Liver (tissue), 9 donors: ENCODE results near the gene MVB12B. TPM values are rescaled to one million over a fixed set of nuclear protein-coding genes. Genes with fewer than 3 reads are reported as not detected.

ENCODE experiments used
- DNase-seq: peaks from one replicate; pipeline ENCODE4 v3.0.0-alpha.2; 2017; ENCODE audit warnings: low spot score
- H3K27ac ChIP-seq, 2 donors: one replicate each; pipeline ENCODE4 v1.7.0; 2013; ENCODE audit warnings: inconsistent platforms in 2 of 2, low read length in 2 of 2, control low read depth in 1 of 2, low read depth in 1 of 2, mild to moderate bottlenecking in 1 of 2
- H3K27me3 ChIP-seq, 4 donors: one replicate each; pipeline versions ENCODE4 v1.6.1 to v1.7.0; 2013; ENCODE audit warnings: low read length in 3 of 4, inconsistent platforms in 1 of 4, mild to moderate bottlenecking in 1 of 4, moderate library complexity in 1 of 4; ENCODE audit not compliant: control insufficient read depth in 4 of 4, insufficient read depth in 4 of 4
- H3K36me3 ChIP-seq, 4 donors: one replicate each; pipeline versions ENCODE4 v1.6.1 to v1.7.0; 2013; ENCODE audit warnings: low read length in 3 of 4, mild to moderate bottlenecking in 3 of 4, low read depth in 1 of 4, moderate library complexity in 1 of 4; ENCODE audit not compliant: control insufficient read depth in 4 of 4, insufficient read depth in 3 of 4
- H3K4me1 ChIP-seq, 4 donors: one replicate each; pipeline versions ENCODE4 v1.6.1 to v1.7.0; 2013; ENCODE audit warnings: low read length in 3 of 4, mild to moderate bottlenecking in 3 of 4, moderate library complexity in 1 of 4; ENCODE audit not compliant: control insufficient read depth in 4 of 4, insufficient read depth in 4 of 4
- H3K4me3 ChIP-seq, 3 donors: one replicate each; pipeline versions ENCODE4 v1.6.1 to v1.7.0; 2013; ENCODE audit warnings: low read length in 3 of 3, control low read depth in 1 of 3, low read depth in 1 of 3, mild to moderate bottlenecking in 1 of 3
- H3K9ac ChIP-seq, 2 donors: one replicate each; pipeline ENCODE4 v1.7.0; 2013; ENCODE audit warnings: low read length in 2 of 2, mild to moderate bottlenecking in 2 of 2, moderate library complexity in 2 of 2, control low read depth in 1 of 2, low read depth in 1 of 2
- H3K9me3 ChIP-seq, 4 donors: one replicate each; pipeline versions ENCODE4 v1.6.1 to v1.7.0; 2013; ENCODE audit warnings: low read length in 3 of 4; ENCODE audit not compliant: control insufficient read depth in 4 of 4
- ATF3 ChIP-seq: IDR thresholded peaks from 2 replicates; pipeline ENCODE4 v1.6.1; 2016; ENCODE audit warnings: antibody characterized with exemption
- EGR1 ChIP-seq, 2 donors: IDR thresholded peaks; 2 replicates each; pipeline ENCODE4 v1.6.1; 2016 to 2018; ENCODE audit warnings: antibody characterized with exemption in 2 of 2, low read depth in 2 of 2
- FOXA1 ChIP-seq: IDR thresholded peaks from 2 replicates; pipeline ENCODE4 v1.6.1; 2016; ENCODE audit warnings: antibody characterized with exemption
- FOXA2 ChIP-seq: IDR thresholded peaks from 2 replicates; pipeline ENCODE4 v1.6.1; 2016; ENCODE audit warnings: antibody characterized with exemption
- GABPA ChIP-seq, 2 donors: IDR thresholded peaks in 1 of 2; conservative IDR thresholded peaks in 1 of 2; 2 replicates each; pipeline ENCODE4 v1.6.1; 2016; ENCODE audit warnings: antibody characterized with exemption in 2 of 2, mild to moderate bottlenecking in 1 of 2, moderate library complexity in 1 of 2
- HNF4A ChIP-seq, 2 donors: conservative IDR thresholded peaks; 2 replicates each; pipeline ENCODE4 v1.6.1; 2016; ENCODE audit warnings: antibody characterized with exemption in 2 of 2, mild to moderate bottlenecking in 2 of 2
- HNF4G ChIP-seq: IDR thresholded peaks from 2 replicates; pipeline ENCODE4 v1.6.1; 2016; ENCODE audit warnings: antibody characterized with exemption
- JUND ChIP-seq, 2 donors: IDR thresholded peaks; 2 replicates each; pipeline ENCODE4 v1.6.1; 2016; ENCODE audit warnings: antibody characterized with exemption in 2 of 2
- MAX ChIP-seq: IDR thresholded peaks from 2 replicates; pipeline ENCODE4 v1.6.1; 2016; ENCODE audit warnings: antibody characterized with exemption
- RAD21 ChIP-seq, 2 donors: IDR thresholded peaks; 2 replicates each; pipeline ENCODE4 v1.6.1; 2016; ENCODE audit warnings: antibody characterized with exemption in 2 of 2, mild to moderate bottlenecking in 2 of 2
- RXRA ChIP-seq, 2 donors: IDR thresholded peaks; 2 replicates each; pipeline ENCODE4 v1.6.1; 2017 to 2018; ENCODE audit warnings: antibody characterized with exemption in 2 of 2, mild to moderate bottlenecking in 1 of 2
- SP1 ChIP-seq: IDR thresholded peaks from 2 replicates; pipeline ENCODE4 v1.6.1; 2018; ENCODE audit warnings: antibody characterized with exemption, mild to moderate bottlenecking
- TAF1 ChIP-seq: conservative IDR thresholded peaks from 2 replicates; pipeline ENCODE4 v1.6.1; 2016; ENCODE audit warnings: antibody characterized with exemption, mild to moderate bottlenecking
- YY1 ChIP-seq: IDR thresholded peaks from 2 replicates; pipeline ENCODE4 v1.6.1; 2016; ENCODE audit warnings: antibody characterized with exemption, mild to moderate bottlenecking
- WGBS: extraction: QIAGEN DNeasy Blood & Tissue Kit; methylation state at CpG from one replicate; pipeline ENCODE4 v1.1.7; 2013; 5-methylcytosine and 5-hydroxymethylcytosine counted together
- polyA plus RNA-seq, 2 donors: library from polyadenylated mRNA; stranded (reverse) in 1 of 2; unstranded in 1 of 2; fragments of 200-250 nt in 1 of 2; fragments of >200 nt in 1 of 2; fragmentation: Nextera tagmentation in 1 of 2; extraction: Ambion mirVana in 1 of 2; gene quantifications; one replicate each; pipeline versions ENCODE4 v1.2.1 to v1.2.3, GENCODE V29; 2013 to 2015
- total RNA-seq, 2 donors: library from RNA; depleted of rRNA; stranded (reverse); fragments of >200 nt; gene quantifications; one replicate each; pipeline ENCODE4 v1.2.3, GENCODE V29; 2014
- TF ChIP-seq, protein P1 (sequence below): IDR thresholded peaks from 2 replicates; pipeline ENCODE4 v1.6.1; 2016; ENCODE audit warnings: antibody characterized with exemption
- TF ChIP-seq, protein P2 (sequence below): fragments of 150-350 bp; IDR thresholded peaks from 2 replicates; pipeline ENCODE4 v1.5.1; 2017; ENCODE audit warnings: improper control_type of control experiment, low read depth, low read length; ENCODE audit not compliant: missing input control
- TF ChIP-seq, protein P3 (sequence below): IDR thresholded peaks from 2 replicates; pipeline ENCODE4 v1.6.1; 2016; ENCODE audit warnings: antibody characterized with exemption, mild to moderate bottlenecking
- donor health status: healthy.
- donor health status: healthy.
- donor health status: healthy.
- donor health status: healthy.
- donor health status: healthy.

The MVB12B gene
- total and polyA plus RNA-seq, 4 donors: 5.3 to 12.4 (median 8.4) TPM

DNA sequence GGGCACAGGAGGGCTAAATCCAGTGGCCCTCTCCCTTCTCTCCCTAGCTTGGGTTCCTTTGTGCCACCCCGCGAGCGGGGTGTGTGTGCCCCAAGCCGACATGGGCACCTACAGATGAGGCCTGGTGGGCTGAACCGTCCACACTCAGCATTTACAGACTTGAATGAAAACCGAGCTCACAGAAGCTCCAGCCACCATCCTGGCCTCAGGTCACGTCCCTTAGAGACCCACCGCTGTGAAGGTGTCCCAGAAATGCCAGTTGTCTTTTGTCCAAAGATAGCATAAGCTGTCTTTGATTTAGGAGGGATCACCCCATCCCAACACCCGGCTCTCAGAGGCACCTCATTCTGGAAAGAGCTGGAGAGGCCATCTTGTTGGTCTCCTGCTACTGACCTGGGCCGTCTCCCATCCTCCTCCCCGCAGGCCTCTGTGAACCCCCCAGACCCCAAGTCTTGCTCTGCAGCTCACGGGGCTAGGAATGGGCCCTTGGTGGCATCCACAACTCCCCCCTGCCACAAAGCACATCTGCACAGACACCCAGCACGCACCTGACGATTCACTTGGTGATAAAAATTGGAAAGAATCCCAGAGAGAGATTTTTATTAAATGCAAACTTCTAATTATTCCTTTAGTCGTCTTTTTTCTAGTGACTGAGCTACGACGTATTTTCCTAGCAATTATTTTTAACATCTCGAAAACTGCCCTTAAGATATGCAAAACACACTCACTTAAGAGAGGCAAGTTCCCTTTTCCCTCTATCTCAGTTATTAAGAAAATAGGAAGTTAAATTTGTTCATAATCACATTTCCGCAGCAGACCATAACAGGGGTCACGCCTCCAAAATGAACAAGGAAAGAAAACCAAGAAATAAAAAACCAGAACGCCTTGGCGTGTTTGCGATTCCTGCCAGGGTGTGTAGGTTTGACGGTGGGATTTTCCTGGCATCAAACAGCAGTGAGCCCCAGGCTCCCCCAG, 206.6 kb downstream of the MVB12B start:
- TF ChIP-seq EGR1 (IDR thresholded peaks at IDR 0.05; ENCODE audit: low read depth in 2 of 2): no peak
- TF ChIP-seq RAD21 (IDR thresholded peaks at IDR 0.05): no peak
- TF ChIP-seq, protein P1, sequence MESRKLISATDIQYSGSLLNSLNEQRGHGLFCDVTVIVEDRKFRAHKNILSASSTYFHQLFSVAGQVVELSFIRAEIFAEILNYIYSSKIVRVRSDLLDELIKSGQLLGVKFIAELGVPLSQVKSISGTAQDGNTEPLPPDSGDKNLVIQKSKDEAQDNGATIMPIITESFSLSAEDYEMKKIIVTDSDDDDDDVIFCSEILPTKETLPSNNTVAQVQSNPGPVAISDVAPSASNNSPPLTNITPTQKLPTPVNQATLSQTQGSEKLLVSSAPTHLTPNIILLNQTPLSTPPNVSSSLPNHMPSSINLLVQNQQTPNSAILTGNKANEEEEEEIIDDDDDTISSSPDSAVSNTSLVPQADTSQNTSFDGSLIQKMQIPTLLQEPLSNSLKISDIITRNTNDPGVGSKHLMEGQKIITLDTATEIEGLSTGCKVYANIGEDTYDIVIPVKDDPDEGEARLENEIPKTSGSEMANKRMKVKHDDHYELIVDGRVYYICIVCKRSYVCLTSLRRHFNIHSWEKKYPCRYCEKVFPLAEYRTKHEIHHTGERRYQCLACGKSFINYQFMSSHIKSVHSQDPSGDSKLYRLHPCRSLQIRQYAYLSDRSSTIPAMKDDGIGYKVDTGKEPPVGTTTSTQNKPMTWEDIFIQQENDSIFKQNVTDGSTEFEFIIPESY: no peak
- TF ChIP-seq HNF4A (conservative IDR thresholded peaks at IDR 0.05): no peak
- TF ChIP-seq YY1: no peak
- no peak for TF ChIP-seq MAX
- TF ChIP-seq, protein P2, sequence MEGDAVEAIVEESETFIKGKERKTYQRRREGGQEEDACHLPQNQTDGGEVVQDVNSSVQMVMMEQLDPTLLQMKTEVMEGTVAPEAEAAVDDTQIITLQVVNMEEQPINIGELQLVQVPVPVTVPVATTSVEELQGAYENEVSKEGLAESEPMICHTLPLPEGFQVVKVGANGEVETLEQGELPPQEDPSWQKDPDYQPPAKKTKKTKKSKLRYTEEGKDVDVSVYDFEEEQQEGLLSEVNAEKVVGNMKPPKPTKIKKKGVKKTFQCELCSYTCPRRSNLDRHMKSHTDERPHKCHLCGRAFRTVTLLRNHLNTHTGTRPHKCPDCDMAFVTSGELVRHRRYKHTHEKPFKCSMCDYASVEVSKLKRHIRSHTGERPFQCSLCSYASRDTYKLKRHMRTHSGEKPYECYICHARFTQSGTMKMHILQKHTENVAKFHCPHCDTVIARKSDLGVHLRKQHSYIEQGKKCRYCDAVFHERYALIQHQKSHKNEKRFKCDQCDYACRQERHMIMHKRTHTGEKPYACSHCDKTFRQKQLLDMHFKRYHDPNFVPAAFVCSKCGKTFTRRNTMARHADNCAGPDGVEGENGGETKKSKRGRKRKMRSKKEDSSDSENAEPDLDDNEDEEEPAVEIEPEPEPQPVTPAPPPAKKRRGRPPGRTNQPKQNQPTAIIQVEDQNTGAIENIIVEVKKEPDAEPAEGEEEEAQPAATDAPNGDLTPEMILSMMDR: no peak
- no peak for TF ChIP-seq FOXA1
- TF ChIP-seq RXRA (IDR thresholded peaks at IDR 0.05): no peak
- no peaks in the 10 kb centered on the region for H3K36me3 ChIP-seq
- no peaks in the 10 kb centered on the region for H3K4me1 ChIP-seq
- no peak for DNase-seq
- WGBS: 82% methylated on average over 24 of the region's 24 CpGs
- no peaks in the 10 kb centered on the region for H3K27me3 ChIP-seq
- H3K27ac ChIP-seq: no peak overlapping the region
- H3K9ac ChIP-seq: no peak overlapping the region
- H3K4me3 ChIP-seq: no peak overlapping the region
- H3K9me3 ChIP-seq: no peaks in the 10 kb centered on the region

- H3K4me1 ChIP-seq: no peaks in the 10 kb centered on the region
- WGBS: 66% methylated on average over 15 of the region's 15 CpGs
- no peaks in the 10 kb centered on the region for H3K27me3 ChIP-seq
- H3K9me3 ChIP-seq: no peaks in the 10 kb centered on the region
- no peak for DNase-seq
- H3K4me3 ChIP-seq: no peak overlapping the region
- no peak overlapping the region for H3K27ac ChIP-seq
- no peak overlapping the region for H3K9ac ChIP-seq
- no peaks in the 10 kb centered on the region for H3K36me3 ChIP-seq
- no peak for TF ChIP-seq HNF4G
- TF ChIP-seq, protein P3, sequence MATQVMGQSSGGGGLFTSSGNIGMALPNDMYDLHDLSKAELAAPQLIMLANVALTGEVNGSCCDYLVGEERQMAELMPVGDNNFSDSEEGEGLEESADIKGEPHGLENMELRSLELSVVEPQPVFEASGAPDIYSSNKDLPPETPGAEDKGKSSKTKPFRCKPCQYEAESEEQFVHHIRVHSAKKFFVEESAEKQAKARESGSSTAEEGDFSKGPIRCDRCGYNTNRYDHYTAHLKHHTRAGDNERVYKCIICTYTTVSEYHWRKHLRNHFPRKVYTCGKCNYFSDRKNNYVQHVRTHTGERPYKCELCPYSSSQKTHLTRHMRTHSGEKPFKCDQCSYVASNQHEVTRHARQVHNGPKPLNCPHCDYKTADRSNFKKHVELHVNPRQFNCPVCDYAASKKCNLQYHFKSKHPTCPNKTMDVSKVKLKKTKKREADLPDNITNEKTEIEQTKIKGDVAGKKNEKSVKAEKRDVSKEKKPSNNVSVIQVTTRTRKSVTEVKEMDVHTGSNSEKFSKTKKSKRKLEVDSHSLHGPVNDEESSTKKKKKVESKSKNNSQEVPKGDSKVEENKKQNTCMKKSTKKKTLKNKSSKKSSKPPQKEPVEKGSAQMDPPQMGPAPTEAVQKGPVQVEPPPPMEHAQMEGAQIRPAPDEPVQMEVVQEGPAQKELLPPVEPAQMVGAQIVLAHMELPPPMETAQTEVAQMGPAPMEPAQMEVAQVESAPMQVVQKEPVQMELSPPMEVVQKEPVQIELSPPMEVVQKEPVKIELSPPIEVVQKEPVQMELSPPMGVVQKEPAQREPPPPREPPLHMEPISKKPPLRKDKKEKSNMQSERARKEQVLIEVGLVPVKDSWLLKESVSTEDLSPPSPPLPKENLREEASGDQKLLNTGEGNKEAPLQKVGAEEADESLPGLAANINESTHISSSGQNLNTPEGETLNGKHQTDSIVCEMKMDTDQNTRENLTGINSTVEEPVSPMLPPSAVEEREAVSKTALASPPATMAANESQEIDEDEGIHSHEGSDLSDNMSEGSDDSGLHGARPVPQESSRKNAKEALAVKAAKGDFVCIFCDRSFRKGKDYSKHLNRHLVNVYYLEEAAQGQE: no peak
- no peak for TF ChIP-seq SP1
- TF ChIP-seq, protein P2: no peak
- TF ChIP-seq GABPA (IDR thresholded peaks at IDR 0.05 in 1 of 2, conservative IDR thresholded peaks at IDR 0.05 in 1 of 2): no peak
- no peak for TF ChIP-seq TAF1
- no peak for TF ChIP-seq YY1
- no peak for TF ChIP-seq JUND (IDR thresholded peaks at IDR 0.05)
- TF ChIP-seq FOXA2: no peak
- TF ChIP-seq EGR1 (IDR thresholded peaks at IDR 0.05; ENCODE audit: low read depth in 2 of 2): no peak
- TF ChIP-seq FOXA1: no peak
- no peak for TF ChIP-seq ATF3
- no peak for TF ChIP-seq MAX
Observed at GRCh38 chr9:126533926-126534310, 207.3 kb downstream of the MVB12B start.
